HT-29 (cell line): ENCODE measurements around the gene TMC2. TPM values are rescaled to one million over a fixed set of nuclear protein-coding genes. Genes with fewer than 3 reads are reported as not detected.
A peak's percentile ranks its signal among the peaks of the same experiment; 100 is the strongest.
"Not testable (repeated sequence)": the region's sequence is repeated elsewhere in the genome, so short reads cannot be mapped to it uniquely, and the experiment has no call there.

Source experiments
- DNase-seq: peaks from one replicate; pipeline ENCODE4 v3.0.0-alpha.2; 2015; ENCODE audit warnings: low spot score
- total RNA-seq: library from RNA; depleted of rRNA; stranded (reverse); fragments of >200 nt; shearing (Covaris generic); gene quantifications from 2 replicates; pipeline ENCODE4 v1.2.3, GENCODE V29; 2014; rRNA removed

TMC2 gene
- total RNA-seq: not detected in 2 replicates

GRCh38 chr20:2536560-2536986 is at the start of gene TMC2:
Gene TMC2, plus strand, starts transcription at chr20:2536573. Its CDS starts 49 bp downstream, at chr20:2536622.
- DNase-seq: no peak

GRCh38 chr20:2502808-2503384 is 33.5 kb upstream of the TMC2 start:
- not testable (repeated sequence) for DNase-seq

GRCh38 chr20:2504803-2505202 is 31.6 kb upstream of the TMC2 start:
- DNase-seq: not testable (repeated sequence)

- DNase-seq: not testable (repeated sequence)
Observed at GRCh38 chr20:2506426-2506825, 29.9 kb upstream of the TMC2 start.

- no peak for DNase-seq
Observed at GRCh38 chr20:2507464-2507863, 28.9 kb upstream of the TMC2 start.

- no peak for DNase-seq
Observed at GRCh38 chr20:2507875-2508630, 28.3 kb upstream of the TMC2 start.

GRCh38 chr20:2508631-2509467 is 27.5 kb upstream of the TMC2 start, which contains the start of gene ZNF343:
Gene ZNF343, minus strand, starts transcription at chr20:2508915. Its CDS starts 15,020 bp downstream, at chr20:2493895.
- peak; percentile 84 for DNase-seq

- no peak for DNase-seq
Observed at GRCh38 chr20:2509468-2509781, 26.9 kb upstream of the TMC2 start.

GRCh38 chr20:2509794-2510193 is 26.6 kb upstream of the TMC2 start:
- no peak for DNase-seq

GRCh38 chr20:2515203-2515602 is 21.2 kb upstream of the TMC2 start:
- DNase-seq: no peak

- no peak for DNase-seq
Observed at GRCh38 chr20:2516399-2516798, 20.0 kb upstream of the TMC2 start.

- DNase-seq: no peak
Observed at GRCh38 chr20:2518096-2518495, 18.3 kb upstream of the TMC2 start.

GRCh38 chr20:2518558-2518957 is 17.8 kb upstream of the TMC2 start:
- DNase-seq: no peak

GRCh38 chr20:2519115-2519809 is 17.1 kb upstream of the TMC2 start:
- DNase-seq: no peak

- no peak for DNase-seq
Observed at GRCh38 chr20:2520617-2521016, 15.8 kb upstream of the TMC2 start.

- peak; percentile 36 for DNase-seq
Observed at GRCh38 chr20:2521369-2522305, 14.7 kb upstream of the TMC2 start.

- DNase-seq: not testable (repeated sequence)
Observed at GRCh38 chr20:2522826-2523429, 13.4 kb upstream of the TMC2 start.

- DNase-seq: peak; percentile 57
Observed at GRCh38 chr20:2523919-2524708, 12.3 kb upstream of the TMC2 start.
